Bone marrow (tissue), 2 donors: ENCODE results near the gene ABCB1.

Experiments used
- DNase-seq, 2 donors: peaks; one replicate each; lab custom pipeline; 2025; lab: John Stamatoyannopoulos, UW

Gene ABCB1

GRCh38 chr7:87513735-87514335 is 86.8 kb downstream of the ABCB1 start:
- DNase-seq = no peak

- no peak for DNase-seq
Observed at GRCh38 chr7:87512906-87513305, 87.8 kb downstream of the ABCB1 start.

- DNase-seq = no peak
Observed at GRCh38 chr7:87511510-87511909, 89.2 kb downstream of the ABCB1 start.

GRCh38 chr7:87510411-87510875 is 90.2 kb downstream of the ABCB1 start:
- no peak for DNase-seq

- DNase-seq = no peak
Observed at GRCh38 chr7:87507446-87507845, 93.2 kb downstream of the ABCB1 start.

GRCh38 chr7:87506246-87507180 is 94.2 kb downstream of the ABCB1 start:
- no peak for DNase-seq

- DNase-seq = no peak
Observed at GRCh38 chr7:87505557-87506245, 95.0 kb downstream of the ABCB1 start.

GRCh38 chr7:87505122-87505521 is 95.6 kb downstream of the ABCB1 start:
- no peak for DNase-seq

GRCh38 chr7:87499494-87499893 is 101.2 kb downstream of the ABCB1 start:
- DNase-seq = no peak

GRCh38 chr7:87498893-87499292 is 101.8 kb downstream of the ABCB1 start:
- DNase-seq = no peak

GRCh38 chr7:87497482-87497881 is 103.2 kb downstream of the ABCB1 start:
- DNase-seq = no peak

- no peak for DNase-seq
Observed at GRCh38 chr7:87495366-87495765, 105.3 kb downstream of the ABCB1 start.

GRCh38 chr7:87494454-87494853 is 106.2 kb downstream of the ABCB1 start:
- no peak for DNase-seq

- no peak for DNase-seq
Observed at GRCh38 chr7:87483131-87483530, 117.6 kb downstream of the ABCB1 start.

- no peak for DNase-seq
Observed at GRCh38 chr7:87482115-87482514, 118.6 kb downstream of the ABCB1 start.

- DNase-seq = no peak
Observed at GRCh38 chr7:87480386-87480785, 120.3 kb downstream of the ABCB1 start.

GRCh38 chr7:87479951-87480350 is 120.7 kb downstream of the ABCB1 start:
- DNase-seq = no peak

- DNase-seq = no peak
Observed at GRCh38 chr7:87476179-87476557, 124.5 kb downstream of the ABCB1 start.

GRCh38 chr7:87475359-87476178 is 125.1 kb downstream of the ABCB1 start, which contains the start of gene ABCB4:
Gene ABCB4 (minus strand): TSS chr7:87475680. CDS start chr7:87475465, 215 bp downstream.
- DNase-seq = no peak

GRCh38 chr7:87474533-87475358 is 125.9 kb downstream of the ABCB1 start:
- peak in 1 of 2 donors; percentile 15 for DNase-seq

- DNase-seq = no peak
Observed at GRCh38 chr7:87473986-87474385, 126.7 kb downstream of the ABCB1 start.
